Heart right ventricle (tissue), 16 donors: Measurements from ENCODE around the gene SYK. TPM values are rescaled to one million over a fixed set of nuclear protein-coding genes. Genes with fewer than 3 reads are reported as not detected.

Experiments
- ATAC-seq, 8 donors: fragments of 200-7000 bp; cut with Tn5 transposase; one replicate each; pipeline ENCODE4 v1.9.1; 2020; ENCODE audit warnings: mild to moderate bottlenecking in 8 of 8, moderate library complexity in 8 of 8, moderate number of reproducible peaks in 1 of 8
- DNase-seq, 2 donors: peaks; one replicate each; pipeline ENCODE4 v3.0.0-alpha.2; 2020
- H3K27ac ChIP-seq, 10 donors: fragments of 200-600 bp; sonication (generic) in 2 of 10; one replicate each; pipeline versions ENCODE4 v1.5.0 to v1.8.0; 2020 to 2022; ENCODE audit warnings: mild to moderate bottlenecking in 3 of 10
- H3K27me3 ChIP-seq, 7 donors: fragments of 200-600 bp; one replicate each; pipeline ENCODE4 v1.8.0; 2021 to 2022; ENCODE audit warnings: mild to moderate bottlenecking in 2 of 7
- H3K36me3 ChIP-seq, 9 donors: fragments of 200-600 bp; sonication (generic) in 1 of 9; one replicate each; pipeline versions ENCODE4 v1.5.0 to v1.8.0; 2020 to 2022; ENCODE audit warnings: mild to moderate bottlenecking in 2 of 9
- H3K4me1 ChIP-seq, 9 donors: fragments of 200-600 bp; sonication (generic) in 1 of 9; one replicate each; pipeline versions ENCODE4 v1.5.0 to v1.8.0; 2020 to 2022; ENCODE audit warnings: mild to moderate bottlenecking in 4 of 9
- H3K4me3 ChIP-seq, 10 donors: fragments of 200-600 bp; sonication (generic) in 2 of 10; one replicate each; pipeline versions ENCODE4 v1.5.0 to v1.8.0; 2020 to 2022; ENCODE audit warnings: mild to moderate bottlenecking in 7 of 10, moderate library complexity in 2 of 10
- H3K9me3 ChIP-seq, 11 donors: fragments of 200-600 bp in 10 of 11; sonication (generic) in 2 of 11; one replicate each; pipeline versions ENCODE4 v1.5.0 to v1.8.0; 2013 to 2022; ENCODE audit warnings: mild to moderate bottlenecking in 2 of 11, control low read depth in 1 of 11, moderate library complexity in 1 of 11
- WGBS, 2 donors: extraction: QIAGEN DNeasy Blood & Tissue Kit; methylation state at CpG; one replicate each; pipeline ENCODE4 v1.1.7; 2013; ENCODE audit warnings: inconsistent platforms in 1 of 2; 5-methylcytosine and 5-hydroxymethylcytosine counted together
- intact Hi-C, 10 donors: fragments of 100-400 bp; cut with DNase I; formaldehyde crosslinking; loops; one replicate each; pipeline versions ENCODE4 v1.11.1 to v1.14.2; 2022
- polyA plus RNA-seq, 2 donors: library from polyadenylated mRNA; stranded (reverse); fragments of 200-250 nt; gene quantifications; one replicate each; pipeline ENCODE4 v1.2.3, GENCODE V29; 2013
- total RNA-seq, 10 donors: library from RNA; stranded (reverse); fragmentation: NEBNext Ultra II Directional in 3 of 10; extraction: Animal tissue kit (Norgen Biotek cat#: 25700) in 3 of 10; gene quantifications; one replicate each; pipeline versions ENCODE4 v1.2.1 to v1.2.4, GENCODE V29; 2021 to 2023
- TF ChIP-seq, protein P1 (sequence below), 9 donors: fragments of 200-600 bp; sonication (generic) in 2 of 9; IDR thresholded peaks; one replicate each; pipeline versions ENCODE4 v1.5.0 to v1.8.0; 2021 to 2022; ENCODE audit warnings: antibody characterized with exemption in 9 of 9, mild to moderate bottlenecking in 5 of 9, moderate library complexity in 1 of 9
- donor health status: Arrhythmogenic right ventricular cardiomyopathy.
- donor health status: ischemic (EF 13 %, LVEDD 7.1; RV severe dilation, severe dysfunction).
- donor health status: healthy with polysubstance abuse.
- donor health status: DM: no; HTN: yes; CAD: no.
- donor health status: DM: no; HTN: no; CAD: no.
- donor health status: ischemic (EF 25% LVEDD 6.9; RV normal size, moderate dysfunction).
- donor health status: ischemic (EF 25% LVEDD 5.7; RV mildly dilated, moderate dysfunction).
- donor health status: healthy.
- donor health status: DM: yes; HTN: yes; CAD: no.
- donor health status: Ischemic cardiomyopathy.
- donor health status: ischemic (EF 35%, LVEDD 5.7; RV mildly dilated, moderate dysfunction).
- donor health status: nonischemic (EF 11% LVEDD 7.7; RV severe dilation, severe dysfunction).
- donor health status: DM: yes; HTN: yes; CAD: no.
- donor health status: PGD.
- donor health status: ischemic (EF 29% LVEDD 5.4; RV normal size, mild dysfunction).
- donor health status: nonischemic (EF 23%, LVEDD 6.1; RV moderate dilation, normal function).

Gene SYK
- total and polyA plus RNA-seq, 12 donors = 0.96 to 26.1 (median 2.3) TPM

GRCh38 chr9:90767523-90768100 lies 34.0 kb upstream of the SYK start:
- TF ChIP-seq, protein P1, sequence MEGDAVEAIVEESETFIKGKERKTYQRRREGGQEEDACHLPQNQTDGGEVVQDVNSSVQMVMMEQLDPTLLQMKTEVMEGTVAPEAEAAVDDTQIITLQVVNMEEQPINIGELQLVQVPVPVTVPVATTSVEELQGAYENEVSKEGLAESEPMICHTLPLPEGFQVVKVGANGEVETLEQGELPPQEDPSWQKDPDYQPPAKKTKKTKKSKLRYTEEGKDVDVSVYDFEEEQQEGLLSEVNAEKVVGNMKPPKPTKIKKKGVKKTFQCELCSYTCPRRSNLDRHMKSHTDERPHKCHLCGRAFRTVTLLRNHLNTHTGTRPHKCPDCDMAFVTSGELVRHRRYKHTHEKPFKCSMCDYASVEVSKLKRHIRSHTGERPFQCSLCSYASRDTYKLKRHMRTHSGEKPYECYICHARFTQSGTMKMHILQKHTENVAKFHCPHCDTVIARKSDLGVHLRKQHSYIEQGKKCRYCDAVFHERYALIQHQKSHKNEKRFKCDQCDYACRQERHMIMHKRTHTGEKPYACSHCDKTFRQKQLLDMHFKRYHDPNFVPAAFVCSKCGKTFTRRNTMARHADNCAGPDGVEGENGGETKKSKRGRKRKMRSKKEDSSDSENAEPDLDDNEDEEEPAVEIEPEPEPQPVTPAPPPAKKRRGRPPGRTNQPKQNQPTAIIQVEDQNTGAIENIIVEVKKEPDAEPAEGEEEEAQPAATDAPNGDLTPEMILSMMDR (IDR thresholded peaks at IDR 0.05) = no peak
- WGBS, 2 donors = 84 to 95% methylated on average over 1 of the region's 1 CpG
- DNase-seq (no peak), ATAC-seq (no peak)
- Histone ChIP-seq H3K4me1 (peaks cover 0 to 22% (median 0%) of the 10 kb centered on the region in 9 donors), H3K27ac (no peak overlapping the region), H3K4me3 (no peak overlapping the region), H3K27me3 (peaks cover 0 to 3% (median 0%) of the 10 kb centered on the region in 7 donors), H3K9me3 (peaks cover 0 to 26% (median 5%) of the 10 kb centered on the region in 11 donors), H3K36me3 (no peaks in the 10 kb centered on the region)
- intact Hi-C loops = loop anchor here in 2 of 10 donors (10.0 kb wide), 2 partner anchors 623 to 633 kb away; no protein-coding TSS in a partner anchor

- H3K4me1 ChIP-seq = peaks cover 0 to 40% (median 0%) of the 10 kb centered on the region in 9 donors
- TF ChIP-seq, protein P1 (IDR thresholded peaks at IDR 0.05) = no peak
- H3K9me3 ChIP-seq = peaks cover 0 to 21% (median 5%) of the 10 kb centered on the region in 11 donors
- no peak for DNase-seq
- H3K4me3 ChIP-seq = no peak overlapping the region
- peaks cover 0 to 4% (median 0%) of the 10 kb centered on the region in 7 donors for H3K27me3 ChIP-seq
- WGBS, 2 donors = 95 to 98% methylated on average over 2 of the region's 2 CpGs
- no peak overlapping the region for H3K27ac ChIP-seq
- no peaks in the 10 kb centered on the region for H3K36me3 ChIP-seq
- intact Hi-C loops = loop anchor here in 2 of 10 donors (5.0 to 10.0 kb wide), 2 partner anchors 102 to 625 kb away; no protein-coding TSS in a partner anchor
- no peak for ATAC-seq
Observed at GRCh38 chr9:90770182-90770738, 31.4 kb upstream of the SYK start.

DNA sequence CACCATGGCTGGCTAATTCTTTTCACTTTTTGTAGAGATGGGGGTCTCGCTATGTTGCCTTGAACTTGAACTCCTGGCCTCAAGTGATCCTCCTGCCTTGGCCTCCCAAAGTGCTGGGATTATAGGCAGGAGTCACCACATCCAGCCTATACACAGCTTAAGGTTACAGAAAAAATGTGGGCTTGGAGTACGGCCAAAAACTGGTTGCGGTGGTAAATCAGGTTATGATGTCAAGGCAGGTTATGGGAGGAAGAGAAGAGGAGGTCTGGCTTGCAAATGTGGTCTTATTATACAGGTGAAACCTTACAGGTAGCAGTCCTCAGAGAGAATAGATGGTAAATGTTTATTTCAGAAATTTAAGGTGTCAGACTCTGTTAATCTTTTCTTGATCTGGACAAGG lies 30.7 kb upstream of the SYK start:
- Histone ChIP-seq H3K27me3 (peaks cover 0 to 5% (median 0%) of the 10 kb centered on the region in 7 donors), H3K4me3 (no peak overlapping the region), H3K9me3 (peaks cover 0 to 21% (median 5%) of the 10 kb centered on the region in 11 donors), H3K4me1 (peaks cover 0 to 40% (median 0%) of the 10 kb centered on the region in 9 donors), H3K36me3 (no peaks in the 10 kb centered on the region), H3K27ac (no peak overlapping the region)
- no peak for DNase-seq
- TF ChIP-seq, protein P1 (IDR thresholded peaks at IDR 0.05) = no peak
- intact Hi-C loops = loop anchor here in 2 of 10 donors (5.0 to 10.0 kb wide), 2 partner anchors 101 to 626 kb away; no protein-coding TSS in a partner anchor
- no peak for ATAC-seq
- WGBS, 2 donors = 74 to 79% methylated on average over 3 of the region's 3 CpGs

DNA sequence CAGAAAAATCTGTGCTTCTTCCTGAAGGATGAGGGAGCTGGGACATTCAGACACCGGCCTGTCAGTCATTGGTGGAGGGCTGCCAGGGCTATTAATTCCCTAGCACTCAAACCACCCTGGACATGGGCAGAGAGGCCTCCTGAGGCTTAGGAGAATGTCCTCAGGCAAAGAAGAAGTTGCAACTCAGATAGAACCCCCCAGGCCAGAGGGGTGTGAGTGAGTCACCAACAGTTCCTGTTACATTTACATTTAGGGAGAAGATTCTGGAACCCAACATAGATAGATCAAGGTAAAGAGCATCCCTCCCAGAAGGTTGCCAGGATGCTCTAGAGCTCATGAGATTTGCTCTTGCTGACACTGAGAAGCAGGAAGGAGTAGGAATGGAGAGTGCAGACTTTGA lies 29.2 kb upstream of the SYK start:
- Histone ChIP-seq H3K36me3 (no peaks in the 10 kb centered on the region), H3K27ac (no peak overlapping the region), H3K4me3 (no peak overlapping the region), H3K4me1 (peaks cover 0 to 40% (median 0%) of the 10 kb centered on the region in 9 donors), H3K27me3 (peaks cover 0 to 7% (median 0%) of the 10 kb centered on the region in 7 donors), H3K9me3 (peaks cover 0 to 15% (median 2%) of the 10 kb centered on the region in 11 donors)
- 76 to 90% methylated on average over 1 of the region's 1 CpG for WGBS, 2 donors
- intact Hi-C loops = loop anchor here in 2 of 10 donors (5.0 to 10.0 kb wide), 2 partner anchors 100 to 628 kb away; no protein-coding TSS in a partner anchor
- DNase-seq = no peak
- ATAC-seq = no peak
- TF ChIP-seq, protein P1 (IDR thresholded peaks at IDR 0.05) = no peak
